CD14-positive monocyte (primary cell): ENCODE data around the gene SPIB. TPM values are rescaled to one million over a fixed set of nuclear protein-coding genes. Genes with fewer than 3 reads are reported as not detected.
"Not testable (repeated sequence)": the region's sequence is repeated elsewhere in the genome, so short reads cannot be mapped to it uniquely, and the experiment has no call there.

Experiments used
- DNase-seq, 3 donors: peaks; one replicate each; pipeline ENCODE4 v3.0.0-alpha.2; 2011 to 2022
- H2AFZ ChIP-seq: 2 replicates; pipeline ENCODE4 v1.6.0; 2012; ENCODE audit warnings: mild to moderate bottlenecking, low read depth, low read length, inconsistent platforms; ENCODE audit not compliant: insufficient read depth, poor library complexity, severe bottlenecking
- H3K27ac ChIP-seq, 2 donors: 1 replicate in 1 of 2; 2 replicates in 1 of 2; pipeline ENCODE4 v1.5.1; 2012 to 2013; ENCODE audit warnings: low read length in 2 of 2, control low read depth in 1 of 2, inconsistent platforms in 1 of 2, low read depth in 1 of 2, mild to moderate bottlenecking in 1 of 2
- H3K27me3 ChIP-seq, 2 donors: one replicate each; pipeline versions ENCODE4 v1.6.0 to v1.6.1; 2011 to 2013; ENCODE audit warnings: low read length in 2 of 2; ENCODE audit not compliant: control insufficient read depth in 2 of 2, insufficient read depth in 2 of 2
- H3K36me3 ChIP-seq, 2 donors: replicated peaks in 1 of 2; 1 replicate in 1 of 2; 2 replicates in 1 of 2; pipeline versions ENCODE4 v1.5.1 to v1.6.1; 2012 to 2013; ENCODE audit warnings: low read length in 2 of 2, control low read depth in 1 of 2, inconsistent platforms in 1 of 2, mild to moderate bottlenecking in 1 of 2; ENCODE audit not compliant: insufficient read depth in 2 of 2, control insufficient read depth in 1 of 2
- H3K4me1 ChIP-seq, 2 donors: 1 replicate in 1 of 2; 2 replicates in 1 of 2; pipeline versions ENCODE4 v1.5.1 to v1.6.1; 2012 to 2013; ENCODE audit warnings: low read length in 2 of 2, control low read depth in 1 of 2, inconsistent platforms in 1 of 2, mild to moderate bottlenecking in 1 of 2, moderate library complexity in 1 of 2; ENCODE audit not compliant: insufficient read depth in 2 of 2, control insufficient read depth in 1 of 2
- H3K4me2 ChIP-seq: replicated peaks from 2 replicates; pipeline ENCODE3; 2012; ENCODE audit warnings: low read length, moderate library complexity, mild to moderate bottlenecking; ENCODE audit not compliant: poor library complexity, severe bottlenecking; ENCODE audit errors: extremely low read depth
- H3K4me3 ChIP-seq, 3 experiments: fragments of 200-600 bp in 1 of 3; sonication (generic) in 1 of 3; replicated peaks in 1 of 3; 1 replicate in 2 of 3; 2 replicates in 1 of 3; pipeline ENCODE4 v1.5.1; 2011 to 2013; ENCODE audit warnings: low read length in 3 of 3, mild to moderate bottlenecking in 3 of 3, control low read depth in 2 of 3, low read depth in 2 of 3, inconsistent platforms in 1 of 3, moderate library complexity in 1 of 3
- H3K79me2 ChIP-seq: 2 replicates; pipeline ENCODE4 v1.6.0; 2012; ENCODE audit warnings: mild to moderate bottlenecking, control low read depth, inconsistent platforms, low read length, moderate library complexity; ENCODE audit not compliant: insufficient read depth
- H3K9ac ChIP-seq: 2 replicates; pipeline ENCODE4 v1.6.0; 2017; ENCODE audit warnings: low read length, mild to moderate bottlenecking; ENCODE audit not compliant: insufficient read depth, poor library complexity, severe bottlenecking
- H3K9me3 ChIP-seq, 2 donors: replicated peaks in 1 of 2; 1 replicate in 1 of 2; 2 replicates in 1 of 2; pipeline versions ENCODE4 v1.5.1 to v1.6.1; 2012 to 2013; ENCODE audit warnings: low read length in 2 of 2, control low read depth in 1 of 2; ENCODE audit not compliant: control insufficient read depth in 1 of 2, insufficient read depth in 1 of 2
- H4K20me1 ChIP-seq: 2 replicates; pipeline ENCODE4 v1.6.0; 2012; ENCODE audit warnings: mild to moderate bottlenecking, low read length, control low read depth, moderate library complexity; ENCODE audit not compliant: insufficient read depth
- H3K27ac Mint-ChIP-seq, 7 donors: one replicate each; pipeline ENCODE4 v1.8.0; 2020; ENCODE audit warnings: mild to moderate bottlenecking in 7 of 7, mixed read lengths in 7 of 7, moderate library complexity in 6 of 7, inconsistent platforms in 2 of 7
- H3K27me3 Mint-ChIP-seq, 3 donors: one replicate each; pipeline ENCODE4 v1.8.0; 2021 to 2022; ENCODE audit warnings: low read depth in 3 of 3, mild to moderate bottlenecking in 3 of 3, mixed read lengths in 3 of 3, moderate library complexity in 3 of 3, inconsistent platforms in 1 of 3
- H3K36me3 Mint-ChIP-seq, 2 donors: one replicate each; pipeline ENCODE4 v1.8.0; 2020; ENCODE audit warnings: mixed read lengths in 2 of 2, inconsistent platforms in 1 of 2, mild to moderate bottlenecking in 1 of 2
- H3K4me1 Mint-ChIP-seq: one replicate; pipeline ENCODE4 v1.8.0; 2020; ENCODE audit warnings: mild to moderate bottlenecking, mixed read lengths
- H3K4me3 Mint-ChIP-seq, 2 donors: one replicate each; pipeline ENCODE4 v1.8.0; 2020; ENCODE audit warnings: mild to moderate bottlenecking in 2 of 2, mixed read lengths in 2 of 2, moderate library complexity in 1 of 2
- H3K9me3 Mint-ChIP-seq, 7 donors: one replicate each; pipeline ENCODE4 v1.8.0; 2020 to 2022; ENCODE audit warnings: mixed read lengths in 7 of 7, mild to moderate bottlenecking in 6 of 7, moderate library complexity in 6 of 7, inconsistent platforms in 2 of 7
- WGBS: methylation state at CpG from one replicate; pipeline ENCODE4 v1.1.5; 2013; ENCODE audit warnings: missing lambda C conversion rate; ENCODE audit not compliant: insufficient coverage; 5-methylcytosine and 5-hydroxymethylcytosine counted together
- intact Hi-C, 2 donors: fragments of 100-400 bp; cut with micrococcal nuclease; formaldehyde crosslinking; loops; one replicate each; pipeline versions ENCODE4 v1.15.0 to v1.15.1; 2023
- polyA plus RNA-seq, 3 donors: library from polyadenylated mRNA; depleted of rRNA in 1 of 3; unstranded in 2 of 3; stranded (reverse) in 1 of 3; fragments of 300-500 nt in 2 of 3; fragments of >200 nt in 1 of 3; fragmentation: Illumina TruSeq in 2 of 3; gene quantifications; 1 replicate in 2 of 3; 2 replicates in 1 of 3; pipeline ENCODE4 v1.2.3, GENCODE V29; 2012 to 2021
- TF ChIP-seq, protein P1 (sequence below): fragments of 200-600 bp; IDR thresholded peaks from one replicate; pipeline ENCODE4 v1.8.0; 2022; ENCODE audit warnings: antibody characterized with exemption, mild to moderate bottlenecking

Gene SPIB
- polyA plus RNA-seq, 3 donors, result 0.16 to 2.3 (median 0.34) TPM

GRCh38 chr19:50390952-50391351, 27.8 kb upstream of the SPIB start:
- H3K27ac ChIP-seq, H3K4me2 ChIP-seq, H3K9ac ChIP-seq, H3K27me3 ChIP-seq, H2AFZ ChIP-seq, DNase-seq, H3K27me3 Mint-ChIP-seq, H3K4me3 ChIP-seq, H3K4me3 Mint-ChIP-seq, H3K9me3 Mint-ChIP-seq, H4K20me1 ChIP-seq, H3K27ac Mint-ChIP-seq, H3K9me3 ChIP-seq, intact Hi-C loops: not testable (repeated sequence)
- peaks cover 68% of the 10 kb centered on the region for H3K79me2 ChIP-seq
- H3K36me3 ChIP-seq, result peaks cover 0 to 14% of the 10 kb centered on the region in 2 donors
- 90% methylated on average over 10 of the region's 23 CpGs for WGBS
- peaks cover 26% of the 10 kb centered on the region for H3K4me1 Mint-ChIP-seq
- H3K36me3 Mint-ChIP-seq, result peaks cover 12 to 30% of the 10 kb centered on the region in 2 donors
- peaks cover 23 to 25% of the 10 kb centered on the region in 2 donors for H3K4me1 ChIP-seq

- H3K27ac Mint-ChIP-seq, result peak overlapping the region in 1 of 7 donors; percentile 16
- no peak for DNase-seq
- H3K36me3 Mint-ChIP-seq, result peaks cover 12 to 30% of the 10 kb centered on the region in 2 donors
- H3K9me3 ChIP-seq, result no peaks in the 10 kb centered on the region
- H3K36me3 ChIP-seq, result peaks cover 0 to 14% of the 10 kb centered on the region in 2 donors
- H3K4me3 Mint-ChIP-seq, result no peak overlapping the region
- no peaks in the 10 kb centered on the region for H3K27me3 ChIP-seq
- H3K4me3 ChIP-seq, result no peak overlapping the region
- no peaks in the 10 kb centered on the region for H4K20me1 ChIP-seq
- no CpG with 5 or more reads among the region's 5 CpGs for WGBS
- intact Hi-C loops, result no loop called here
- no peak overlapping the region for H3K27ac ChIP-seq
- H3K79me2 ChIP-seq, result peaks cover 59% of the 10 kb centered on the region
- no peak overlapping the region for H2AFZ ChIP-seq
- no peak overlapping the region for H3K9ac ChIP-seq
- H3K4me1 Mint-ChIP-seq, result peaks cover 8% of the 10 kb centered on the region
- peaks cover 5 to 7% of the 10 kb centered on the region in 2 donors for H3K4me1 ChIP-seq
- TF ChIP-seq, protein P1, sequence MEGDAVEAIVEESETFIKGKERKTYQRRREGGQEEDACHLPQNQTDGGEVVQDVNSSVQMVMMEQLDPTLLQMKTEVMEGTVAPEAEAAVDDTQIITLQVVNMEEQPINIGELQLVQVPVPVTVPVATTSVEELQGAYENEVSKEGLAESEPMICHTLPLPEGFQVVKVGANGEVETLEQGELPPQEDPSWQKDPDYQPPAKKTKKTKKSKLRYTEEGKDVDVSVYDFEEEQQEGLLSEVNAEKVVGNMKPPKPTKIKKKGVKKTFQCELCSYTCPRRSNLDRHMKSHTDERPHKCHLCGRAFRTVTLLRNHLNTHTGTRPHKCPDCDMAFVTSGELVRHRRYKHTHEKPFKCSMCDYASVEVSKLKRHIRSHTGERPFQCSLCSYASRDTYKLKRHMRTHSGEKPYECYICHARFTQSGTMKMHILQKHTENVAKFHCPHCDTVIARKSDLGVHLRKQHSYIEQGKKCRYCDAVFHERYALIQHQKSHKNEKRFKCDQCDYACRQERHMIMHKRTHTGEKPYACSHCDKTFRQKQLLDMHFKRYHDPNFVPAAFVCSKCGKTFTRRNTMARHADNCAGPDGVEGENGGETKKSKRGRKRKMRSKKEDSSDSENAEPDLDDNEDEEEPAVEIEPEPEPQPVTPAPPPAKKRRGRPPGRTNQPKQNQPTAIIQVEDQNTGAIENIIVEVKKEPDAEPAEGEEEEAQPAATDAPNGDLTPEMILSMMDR, result no peak
- peaks cover 0 to 5% (median 2%) of the 10 kb centered on the region in 7 donors for H3K9me3 Mint-ChIP-seq
- peaks cover 0 to 2% (median 0%) of the 10 kb centered on the region in 3 donors for H3K27me3 Mint-ChIP-seq
- H3K4me2 ChIP-seq, result no peak overlapping the region
Measured at GRCh38 chr19:50392759-50393158, 26.0 kb upstream of the SPIB start.
